Stimulated activated CD8-positive, alpha-beta memory T cell treated with anti-CD3 and anti-CD28 coated beads, Interleukin-15, amount 100 ng/mL, for 1 hour (primary cell): ENCODE data around the gene FGFR2.

ENCODE experiments used
- DNase-seq: peaks from one replicate; pipeline ENCODE4 v3.0.0-alpha.2; 2020; ENCODE audit warnings: low read depth

The FGFR2 gene

DNA sequence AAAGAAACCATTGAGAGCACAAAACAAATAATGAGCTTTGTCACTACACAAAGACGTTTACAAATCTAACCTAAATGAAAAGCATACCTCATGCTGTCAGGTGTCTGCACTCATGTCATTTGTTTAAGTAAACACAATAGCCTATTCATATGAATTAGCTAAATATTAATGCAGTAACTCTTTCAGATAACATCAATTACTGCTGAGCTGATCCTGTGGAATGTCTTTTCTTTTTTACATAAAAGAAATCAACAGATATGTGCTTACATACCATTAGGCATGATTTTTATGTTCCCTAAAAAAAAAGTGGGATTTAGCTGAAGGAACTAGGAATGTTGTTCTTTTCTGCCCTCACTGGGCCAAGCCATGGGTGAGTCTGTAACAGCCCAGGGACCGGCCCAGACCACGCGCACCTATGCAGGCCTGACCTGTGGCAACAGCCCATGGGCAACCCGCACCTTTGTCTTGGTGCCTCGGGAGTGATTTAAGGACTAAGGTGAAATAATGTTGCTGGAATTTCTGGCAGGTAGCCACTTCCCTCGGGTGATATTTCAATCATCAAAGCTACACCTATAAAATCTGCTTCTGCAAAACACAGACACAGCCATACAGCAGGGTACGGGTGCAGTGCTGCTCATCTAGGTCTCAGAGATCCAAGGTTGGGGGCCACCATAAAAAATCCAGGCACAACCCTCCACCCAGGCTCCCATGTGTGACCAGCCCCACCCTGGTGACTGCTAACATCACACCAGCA is 44.6 kb downstream of the FGFR2 start:
- DNase-seq = no peak

DNA sequence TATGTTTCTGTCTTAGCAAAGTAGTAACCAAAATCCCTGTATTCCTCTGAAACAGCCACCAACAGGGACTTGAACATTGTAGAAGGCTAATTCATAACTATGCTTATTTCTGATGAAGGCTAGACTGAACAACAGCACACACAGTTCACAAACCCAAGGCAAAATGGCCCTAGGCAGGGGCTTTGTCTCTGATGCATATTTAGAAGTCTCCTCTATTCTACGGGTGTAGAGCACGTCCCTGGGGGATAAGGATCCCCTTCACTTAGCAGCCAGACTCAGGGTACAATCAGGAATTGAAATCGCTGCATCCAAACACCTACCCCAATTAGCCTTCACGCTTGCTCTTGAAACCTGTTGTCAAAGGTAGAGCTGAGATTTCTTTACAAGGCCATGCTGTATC is 45.5 kb downstream of the FGFR2 start:
- no peak for DNase-seq

DNA sequence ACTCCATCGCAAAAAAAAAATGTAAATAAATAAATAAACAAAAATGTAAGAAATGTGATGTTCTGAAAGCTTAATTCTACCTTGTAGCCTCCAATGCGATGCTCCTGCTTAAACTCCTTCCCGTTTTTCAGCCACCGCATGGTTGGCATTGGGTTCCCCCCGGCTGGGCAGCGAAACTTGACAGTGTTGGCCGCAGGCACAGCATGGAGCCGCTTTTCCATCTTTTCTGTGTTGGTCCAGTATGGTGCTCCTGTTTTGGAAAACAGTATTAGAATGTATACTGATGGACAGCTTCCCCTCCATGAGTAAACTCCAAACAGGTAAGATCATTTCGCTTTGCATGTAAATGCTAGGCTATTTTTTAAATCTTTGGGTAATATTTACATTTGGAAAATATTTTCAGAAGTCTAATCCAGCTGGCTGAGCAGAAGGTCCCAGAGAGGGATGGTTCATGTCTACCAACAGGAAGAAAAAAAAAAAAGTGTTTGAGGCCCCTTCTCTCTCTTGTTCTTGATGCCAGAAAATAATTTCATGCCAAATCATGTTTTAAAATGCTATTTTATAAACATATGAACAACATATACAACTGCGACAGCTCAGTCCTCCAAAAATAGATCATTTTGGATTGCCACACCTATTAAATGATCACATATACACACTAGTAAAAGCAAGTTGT is 46.9 kb downstream of the FGFR2 start:
- no peak for DNase-seq

DNA sequence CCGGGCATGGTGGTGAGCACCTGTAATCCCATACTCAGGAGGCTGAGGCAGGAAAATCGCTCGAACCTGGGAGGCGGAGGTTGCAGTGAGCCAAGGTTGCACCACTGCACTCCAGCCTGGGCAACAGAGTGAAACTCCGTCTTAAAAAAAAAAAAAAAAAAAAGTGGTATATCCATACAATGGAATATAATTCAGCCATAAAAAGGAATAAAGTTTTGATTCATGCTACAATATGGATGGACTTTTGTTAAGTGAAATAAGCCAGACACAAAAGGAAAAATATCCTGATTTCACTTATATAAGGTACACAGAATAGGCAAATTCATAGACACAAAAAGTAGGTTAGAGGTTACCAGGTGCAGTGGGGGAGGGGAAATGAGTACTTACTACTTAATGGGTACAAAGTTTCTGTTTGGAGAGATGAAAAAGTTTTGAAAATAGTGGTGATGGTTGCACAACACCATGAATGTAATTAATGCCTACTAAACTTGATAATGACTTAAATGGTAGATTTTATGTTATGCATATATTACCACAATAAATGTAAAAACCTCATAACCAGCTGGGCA is 53.9 kb downstream of the FGFR2 start:
- DNase-seq = no peak

DNA sequence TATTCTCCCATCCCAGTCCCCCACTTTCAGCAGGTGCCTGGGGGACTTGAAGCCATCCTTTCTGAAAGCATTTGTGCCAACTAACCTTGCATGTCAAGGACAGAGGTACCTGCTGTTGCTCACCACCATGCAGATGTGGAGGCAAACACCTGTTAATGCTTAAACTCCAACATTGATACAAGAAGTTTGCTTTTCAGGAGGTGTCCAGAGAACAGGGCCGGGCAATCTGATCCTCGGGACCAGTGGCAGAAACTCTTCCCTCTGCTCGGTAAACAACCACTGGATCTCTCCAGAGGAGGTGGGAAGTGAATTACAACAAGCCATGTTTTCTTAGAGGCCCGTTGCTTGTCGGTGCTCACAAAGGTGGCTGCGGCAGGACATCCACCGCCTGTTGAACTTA is 54.7 kb downstream of the FGFR2 start:
- no peak for DNase-seq

DNA sequence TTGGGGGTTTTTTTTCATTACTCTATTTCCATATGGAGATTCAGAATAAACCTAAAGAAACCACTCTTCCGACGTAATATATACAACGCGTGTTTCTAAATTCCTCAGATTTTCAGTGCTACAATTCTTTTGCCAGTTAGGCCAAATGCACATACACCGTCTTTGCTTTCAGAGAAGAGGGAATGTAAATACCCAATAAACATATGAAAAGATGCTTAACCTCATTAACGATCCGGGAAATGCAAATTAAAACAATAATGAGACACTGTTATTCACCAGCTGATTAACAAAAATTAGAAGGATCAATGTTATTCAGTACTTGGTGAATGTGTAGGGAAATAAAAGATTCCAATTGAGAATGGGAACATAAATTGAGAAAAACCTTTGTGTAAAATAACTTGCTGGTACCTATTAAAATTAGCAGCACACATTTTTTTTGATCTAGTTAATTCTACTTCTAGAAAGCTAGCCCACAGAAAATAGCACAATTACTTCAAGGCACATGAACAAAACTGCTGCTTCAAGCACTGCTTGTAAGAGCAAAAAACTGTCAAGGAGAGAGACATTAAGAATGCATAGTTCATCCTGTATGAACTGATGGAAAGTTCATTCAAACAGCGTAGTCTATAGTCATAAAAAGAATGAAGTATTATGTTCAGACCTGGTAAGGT is 56.7 kb downstream of the FGFR2 start:
- DNase-seq = no peak

DNA sequence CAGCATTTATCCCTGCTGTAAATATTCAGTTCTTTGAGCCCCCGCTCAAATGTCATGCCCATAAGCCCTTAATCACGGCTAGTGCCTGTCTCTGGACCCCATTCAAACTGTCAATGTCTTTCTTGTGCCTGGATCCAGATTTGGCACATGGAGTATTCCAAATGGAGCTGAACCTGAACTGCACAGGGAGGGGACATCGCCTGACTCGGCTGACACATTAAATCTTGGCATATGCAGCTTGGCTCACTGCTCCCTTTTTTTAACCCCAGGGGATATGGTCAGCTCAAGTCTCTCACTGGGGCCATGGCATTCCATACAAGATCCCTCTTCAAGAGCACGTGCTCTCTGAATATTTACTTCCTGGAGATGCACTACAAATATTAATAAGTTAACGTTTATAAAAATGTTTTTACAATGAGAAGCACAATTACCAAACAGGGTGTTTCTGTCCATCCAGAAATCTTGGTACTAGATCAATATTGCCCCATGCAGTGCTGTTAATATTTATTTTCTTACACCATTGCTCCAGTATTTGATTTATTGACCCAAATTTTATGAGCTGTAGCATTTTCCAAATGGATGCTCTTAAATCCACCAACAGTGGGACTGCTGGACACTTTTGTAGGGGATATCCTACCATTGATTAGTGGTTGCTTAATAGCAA is 57.4 kb downstream of the FGFR2 start:
- DNase-seq = no peak

DNA sequence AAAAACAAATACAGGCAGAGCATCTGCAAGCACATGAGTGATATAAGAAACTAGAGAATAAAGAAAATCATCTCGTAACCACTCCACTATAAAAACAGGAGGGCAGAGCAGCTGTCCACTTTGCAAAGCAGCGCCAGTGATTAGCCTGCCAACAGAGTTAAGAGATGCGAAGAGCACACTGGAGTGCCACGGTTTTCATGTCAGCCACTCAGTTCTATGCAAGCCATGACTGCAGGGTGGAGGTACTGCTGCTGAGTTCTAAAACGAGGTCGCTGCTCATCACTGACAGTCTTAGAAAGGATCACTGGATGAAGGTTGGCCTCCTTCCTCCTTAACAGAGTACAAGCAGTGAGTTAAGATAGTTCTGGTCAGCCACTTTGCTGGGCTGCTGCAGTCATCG is 58.5 kb downstream of the FGFR2 start:
- DNase-seq = no peak

DNA sequence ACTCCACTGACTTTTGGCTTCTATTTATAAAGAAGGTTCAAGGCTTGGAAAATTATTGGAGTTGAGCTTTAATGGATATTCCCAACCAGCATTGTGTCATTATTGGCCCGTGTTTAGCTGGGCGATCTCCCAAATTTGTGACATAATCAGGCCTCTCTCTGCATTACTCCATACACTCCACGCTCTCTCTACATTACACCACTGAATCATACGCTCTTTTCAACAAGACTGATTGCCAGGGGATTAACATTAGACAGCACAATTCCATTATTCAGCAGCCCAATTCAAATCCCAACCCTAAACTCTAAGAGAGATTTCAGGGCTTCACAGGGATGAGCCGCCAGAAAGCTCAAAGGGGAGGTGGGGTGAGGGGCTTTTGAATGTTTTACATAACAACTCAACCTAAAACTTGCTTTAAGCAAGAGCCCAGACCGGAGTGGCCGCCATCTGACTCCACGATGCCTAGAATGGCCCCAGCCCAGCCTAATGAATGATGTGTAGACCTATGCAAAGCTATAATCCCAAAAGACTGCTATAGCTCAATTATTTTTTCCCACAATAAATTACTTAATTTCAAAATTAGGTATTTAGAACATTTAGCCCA is 61.8 kb downstream of the FGFR2 start:
- no peak for DNase-seq

DNA sequence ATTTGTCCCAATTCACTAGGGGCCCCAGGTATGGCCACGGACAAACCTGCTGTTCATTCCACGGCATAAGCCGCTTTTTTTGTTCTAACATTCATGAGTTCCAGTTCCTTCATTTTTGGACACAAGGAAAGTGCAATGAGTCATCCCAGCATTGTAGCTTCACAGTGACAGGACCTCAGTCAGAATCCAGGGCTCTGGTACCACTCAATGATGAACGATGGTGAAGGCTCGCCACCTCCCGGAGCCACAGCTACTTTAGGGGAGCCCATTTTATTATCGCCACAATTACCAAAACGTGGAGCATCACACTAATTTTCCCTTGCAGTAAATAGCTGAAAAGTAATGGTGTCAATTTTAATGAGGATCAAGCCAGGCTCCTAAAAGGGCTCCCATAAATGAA is 62.9 kb downstream of the FGFR2 start:
- no peak for DNase-seq

DNA sequence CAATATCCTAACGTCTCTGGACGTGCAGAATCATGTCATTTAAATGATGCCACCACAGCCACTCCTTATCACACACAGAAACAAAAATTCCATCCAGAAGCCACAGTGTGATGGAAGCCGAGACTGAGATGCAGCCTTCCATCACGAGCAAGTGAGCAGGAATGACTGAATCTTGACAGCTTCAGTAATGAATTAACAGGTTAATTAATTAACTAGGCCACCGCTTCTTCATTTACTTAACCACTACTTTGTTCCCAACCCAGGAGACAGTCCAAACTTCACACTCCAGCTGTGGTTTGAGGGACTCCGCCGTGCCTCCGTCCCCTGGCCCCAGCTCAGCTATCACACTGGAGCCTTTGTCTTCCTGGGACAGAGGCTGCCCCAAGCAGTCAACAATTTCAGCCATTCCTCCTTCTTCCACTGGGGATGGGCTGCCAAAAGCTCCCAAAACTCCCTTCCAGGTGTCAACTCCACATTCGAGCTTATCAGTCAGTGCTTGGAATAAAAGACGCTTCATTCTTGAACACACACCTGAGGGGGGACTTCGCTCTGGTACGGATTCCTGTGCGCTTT is 65.9 kb downstream of the FGFR2 start:
- no peak for DNase-seq

DNA sequence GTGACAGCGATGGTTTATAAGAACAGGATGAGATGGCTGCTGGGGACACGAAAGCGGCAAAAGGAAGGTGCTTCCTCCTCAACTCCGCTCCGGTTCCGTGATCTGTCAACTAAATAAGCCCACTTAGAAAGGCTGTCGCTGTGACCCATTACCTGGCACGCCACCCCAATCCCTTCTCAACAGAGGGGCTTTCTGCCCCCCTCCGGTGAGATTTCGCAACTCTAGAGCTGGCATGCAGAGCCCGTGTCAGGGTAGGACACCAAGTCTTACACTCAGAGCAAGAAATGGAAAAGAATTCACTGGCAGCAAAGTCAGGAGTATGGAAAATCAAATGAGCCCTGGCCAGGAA is 66.4 kb downstream of the FGFR2 start:
- DNase-seq = no peak

DNA sequence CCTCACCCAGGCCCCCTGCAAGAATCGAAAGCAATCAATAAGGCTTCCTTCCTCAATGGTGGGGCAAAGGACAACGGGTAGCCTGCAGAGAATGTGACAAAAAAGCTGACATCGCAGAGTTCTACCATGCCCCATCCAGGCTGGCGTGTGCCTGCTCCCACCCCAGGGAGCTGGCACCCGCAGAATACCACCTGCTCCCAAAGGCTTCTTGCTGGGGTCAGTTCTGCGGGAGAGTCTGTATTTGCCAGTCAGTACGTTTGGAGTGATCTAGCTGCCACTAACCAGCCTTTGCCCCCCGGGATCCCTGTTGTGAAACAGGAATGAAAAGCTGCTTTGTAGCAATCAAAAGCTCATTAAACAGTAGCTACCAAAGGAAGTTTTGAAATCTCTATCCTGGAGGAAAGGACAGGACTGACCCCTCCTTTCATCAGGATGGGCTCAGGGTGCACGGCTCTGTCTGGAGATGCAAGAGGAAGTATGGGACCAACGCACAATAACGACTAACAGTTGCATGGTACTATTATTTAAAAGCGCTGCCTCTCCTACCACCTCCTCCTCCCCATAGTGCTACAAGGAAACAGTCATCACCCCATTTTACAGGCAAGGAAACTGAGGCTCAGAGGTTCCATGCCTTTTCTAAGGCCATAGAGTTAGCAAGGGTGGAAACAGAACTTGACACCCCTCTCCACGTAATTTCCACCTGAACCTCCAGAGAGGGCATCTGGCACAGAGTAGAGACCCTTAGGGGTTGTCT is 67.0 kb downstream of the FGFR2 start:
- no peak for DNase-seq

DNA sequence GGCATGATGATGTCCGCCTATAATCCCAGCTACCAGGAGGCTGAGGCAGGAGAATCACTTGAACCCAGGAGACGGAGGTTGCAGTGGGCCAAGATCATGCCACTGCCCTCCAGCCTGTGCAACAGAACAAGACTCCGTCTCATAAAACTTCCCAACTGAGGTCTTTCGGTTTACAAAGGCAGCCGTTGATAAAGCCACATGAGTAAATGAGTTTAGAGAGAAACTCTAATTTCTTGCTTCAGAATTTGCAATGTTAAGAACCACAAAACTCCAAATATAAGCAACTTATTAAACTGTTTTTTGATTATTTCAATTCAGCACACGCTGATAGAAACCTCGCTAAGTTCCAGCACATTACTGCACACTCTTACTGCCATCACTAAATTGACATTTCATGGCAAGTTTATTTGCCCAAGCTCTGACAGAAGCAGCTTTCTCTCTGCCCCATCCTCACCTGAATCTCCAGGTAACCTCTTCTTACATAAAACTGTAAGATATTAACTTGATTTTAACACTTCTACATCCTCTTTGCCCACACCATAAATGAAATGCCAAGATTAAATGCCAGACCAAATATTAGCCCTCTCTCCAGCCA is 67.7 kb downstream of the FGFR2 start:
- no peak for DNase-seq

DNA sequence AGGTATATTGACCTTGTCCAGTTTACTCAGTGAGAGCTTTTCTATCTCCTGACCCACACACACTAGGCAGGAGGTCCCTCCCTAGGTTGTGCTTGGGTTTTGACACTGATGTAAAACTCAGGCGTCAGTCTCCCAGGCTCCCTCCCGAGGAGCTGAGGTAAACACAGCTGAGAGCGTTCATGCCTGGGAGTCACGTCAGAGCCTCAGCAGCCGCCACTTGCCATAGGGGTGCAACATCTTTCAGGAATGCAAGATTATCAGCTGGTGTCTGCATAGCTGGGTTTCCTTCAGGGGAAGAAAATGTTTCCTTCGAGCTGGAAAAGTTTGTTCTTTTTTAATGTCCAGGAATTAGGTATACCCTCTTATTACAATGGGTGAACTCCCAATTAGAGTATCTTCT is 70.6 kb downstream of the FGFR2 start:
- no peak for DNase-seq

DNA sequence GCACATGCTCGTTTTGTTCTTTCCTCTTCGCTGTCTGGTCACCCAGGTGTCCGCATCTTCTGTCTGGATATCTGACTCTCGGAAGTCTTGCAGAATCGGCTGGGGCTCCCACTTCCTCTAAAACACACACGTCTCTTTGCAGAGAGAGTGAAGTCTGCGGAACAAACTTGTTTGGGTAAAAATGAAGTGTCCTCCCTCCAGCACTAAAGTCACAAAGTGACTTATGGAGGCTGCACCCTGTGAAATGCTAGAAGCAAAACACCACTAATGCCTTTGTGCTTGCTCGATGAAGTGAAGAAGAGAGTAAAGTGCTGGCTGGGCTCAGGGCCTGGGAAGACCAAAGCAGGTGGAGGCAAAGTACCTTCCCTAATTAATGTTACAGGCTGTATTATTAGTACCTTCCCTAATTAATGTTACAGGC is 71.4 kb downstream of the FGFR2 start:
- no peak for DNase-seq

DNA sequence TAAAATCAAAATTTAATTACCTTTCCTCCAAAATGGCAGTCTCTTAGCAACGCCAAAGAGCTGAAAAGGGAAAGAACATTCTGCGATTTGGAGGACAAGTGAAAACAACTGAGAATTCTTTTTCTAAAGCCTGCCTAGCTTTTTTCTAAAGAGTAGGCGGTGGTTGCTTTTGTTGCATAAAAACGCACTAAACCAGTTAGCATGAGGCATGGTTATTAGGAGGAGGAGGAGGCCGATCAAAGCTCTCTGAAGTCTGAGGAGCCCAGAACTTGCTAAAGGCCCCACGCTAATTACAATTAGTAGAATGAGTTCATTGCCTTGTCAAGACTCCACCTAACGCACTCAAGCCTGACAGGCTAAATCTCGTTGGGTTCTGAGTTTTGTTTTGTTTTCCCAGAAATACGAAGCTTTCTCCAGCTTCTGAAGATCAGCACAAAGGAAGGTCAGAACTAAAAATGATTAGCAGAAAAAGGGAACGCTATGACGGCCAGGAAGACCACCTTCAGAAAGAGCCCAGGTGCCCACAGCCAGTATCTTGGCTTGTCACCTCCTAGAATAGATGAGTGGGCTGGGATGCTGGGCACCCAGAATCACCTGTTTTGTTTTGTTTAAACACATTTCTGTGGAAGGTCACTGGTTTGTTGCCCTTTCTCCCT is 72.0 kb downstream of the FGFR2 start:
- no peak for DNase-seq

DNA sequence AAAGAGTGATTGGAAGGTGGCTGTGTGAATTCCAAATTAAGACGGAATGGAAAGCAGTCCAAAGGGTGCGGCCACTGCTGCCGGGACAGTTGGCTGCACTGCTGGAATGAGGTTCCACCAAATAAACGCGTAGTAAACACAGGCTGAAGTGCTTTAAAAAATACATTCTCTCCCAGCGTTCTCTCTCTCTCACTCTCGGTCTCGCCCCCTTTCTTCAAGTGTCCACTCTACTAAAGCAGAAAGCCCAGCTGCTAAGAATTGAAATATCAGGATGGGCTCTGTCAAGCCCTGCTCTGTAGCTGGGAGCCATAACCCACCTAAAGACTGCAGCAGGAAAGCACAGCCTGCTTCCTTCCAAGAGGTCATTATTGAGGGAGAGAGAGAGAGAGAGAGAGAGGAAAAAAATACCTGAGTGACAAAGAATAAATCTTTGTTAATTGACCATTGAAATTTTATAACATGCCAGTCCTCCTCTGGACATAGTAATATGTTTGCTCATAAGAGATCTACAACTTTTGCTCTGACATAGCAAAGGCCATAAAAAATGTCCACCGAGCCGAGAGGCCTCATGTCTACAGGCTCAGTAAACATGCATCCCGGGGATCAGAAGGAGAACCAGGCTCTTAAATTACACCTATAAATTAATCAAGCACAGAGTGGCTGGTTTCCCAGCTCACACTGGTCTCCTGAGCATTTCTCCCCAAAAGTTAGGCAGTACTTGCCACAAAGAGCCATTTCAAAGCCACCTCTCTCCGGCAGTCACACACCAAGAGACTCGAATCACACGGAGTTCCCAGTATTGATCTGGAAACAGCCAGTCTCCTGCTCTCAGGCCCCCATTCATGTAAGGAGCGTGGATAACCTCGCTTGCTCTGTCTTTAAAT is 72.8 kb downstream of the FGFR2 start:
- DNase-seq = no peak
